Daoy (cell line): Measurements from ENCODE around the gene CMKLR1. TPM values are rescaled to one million over a fixed set of nuclear protein-coding genes. Genes with fewer than 3 reads are reported as not detected.

ENCODE experiments used
- DNase-seq: peaks from one replicate; pipeline ENCODE4 v3.0.0-alpha.2; 2015; ENCODE audit warnings: low read depth
- total RNA-seq: library from RNA; depleted of rRNA; stranded (reverse); fragments of >200 nt; shearing (Covaris generic); gene quantifications from 2 replicates; pipeline ENCODE4 v1.2.3, GENCODE V29; 2014; rRNA removed

The CMKLR1 gene, protein sequence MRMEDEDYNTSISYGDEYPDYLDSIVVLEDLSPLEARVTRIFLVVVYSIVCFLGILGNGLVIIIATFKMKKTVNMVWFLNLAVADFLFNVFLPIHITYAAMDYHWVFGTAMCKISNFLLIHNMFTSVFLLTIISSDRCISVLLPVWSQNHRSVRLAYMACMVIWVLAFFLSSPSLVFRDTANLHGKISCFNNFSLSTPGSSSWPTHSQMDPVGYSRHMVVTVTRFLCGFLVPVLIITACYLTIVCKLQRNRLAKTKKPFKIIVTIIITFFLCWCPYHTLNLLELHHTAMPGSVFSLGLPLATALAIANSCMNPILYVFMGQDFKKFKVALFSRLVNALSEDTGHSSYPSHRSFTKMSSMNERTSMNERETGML
- 0.51 and 0.89 TPM in 2 replicates for total RNA-seq

DNA sequence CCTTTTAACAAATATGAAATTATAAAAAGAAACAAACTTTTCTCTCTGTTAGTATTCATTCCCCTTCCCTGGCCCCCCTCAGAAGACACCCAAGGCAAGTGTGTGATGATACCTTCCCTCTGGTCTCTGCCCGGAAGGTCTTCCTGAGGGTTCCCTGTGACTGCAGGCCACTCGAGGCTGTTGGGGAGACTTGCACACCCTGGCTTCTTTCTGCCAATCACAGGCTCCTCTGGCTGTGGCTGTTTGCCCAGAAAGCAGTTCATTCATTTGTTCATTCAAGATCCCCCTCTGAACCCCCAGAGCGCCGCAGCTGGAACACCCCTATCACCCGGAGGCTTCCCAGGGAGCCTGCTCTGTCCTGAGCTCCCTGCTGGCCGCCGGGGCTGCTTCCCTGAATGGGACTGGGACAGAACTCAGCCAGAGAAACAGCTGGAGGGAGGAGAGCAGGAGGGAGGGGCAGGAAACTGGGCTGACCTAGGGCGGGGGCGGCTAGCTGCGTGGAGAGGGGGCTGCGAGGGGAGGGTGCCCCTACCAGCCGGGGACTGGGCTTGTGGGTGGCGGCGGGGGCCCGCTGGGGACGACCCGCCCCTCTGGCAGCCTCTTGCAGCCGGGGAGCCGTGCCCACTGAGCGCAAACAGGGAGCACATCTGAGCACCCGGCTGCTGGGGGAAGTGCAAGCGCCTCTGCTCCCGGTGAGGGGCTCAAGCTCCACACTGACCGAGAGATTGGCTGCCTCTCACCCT lies at the start of gene CMKLR1:
TSS of gene CMKLR1 (minus strand) at position 397 of the 743 bp plus-strand sequence. CDS start 45,720 bp downstream, outside the sequence.
- no peak for DNase-seq

DNA sequence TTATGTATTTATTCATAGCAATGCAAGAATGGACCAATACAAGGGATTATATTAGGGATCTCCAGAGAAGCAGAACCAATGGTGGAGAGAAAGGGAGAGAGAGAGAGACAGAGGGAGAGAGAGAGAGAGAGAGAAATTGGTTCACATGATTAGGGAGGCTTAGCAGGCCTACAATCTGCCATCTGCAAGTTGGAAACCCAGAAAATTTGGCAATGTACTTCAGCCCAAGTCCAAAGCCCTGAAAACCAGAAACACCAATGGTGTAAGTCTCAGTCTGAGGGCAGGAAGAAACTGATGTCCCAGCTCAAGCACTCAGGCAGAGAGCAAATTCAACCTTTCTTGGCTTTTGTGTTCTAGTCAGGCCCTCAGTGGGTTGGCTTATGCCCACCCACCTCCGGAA lies 48.7 kb upstream of the CMKLR1 start:
- DNase-seq = no peak

DNA sequence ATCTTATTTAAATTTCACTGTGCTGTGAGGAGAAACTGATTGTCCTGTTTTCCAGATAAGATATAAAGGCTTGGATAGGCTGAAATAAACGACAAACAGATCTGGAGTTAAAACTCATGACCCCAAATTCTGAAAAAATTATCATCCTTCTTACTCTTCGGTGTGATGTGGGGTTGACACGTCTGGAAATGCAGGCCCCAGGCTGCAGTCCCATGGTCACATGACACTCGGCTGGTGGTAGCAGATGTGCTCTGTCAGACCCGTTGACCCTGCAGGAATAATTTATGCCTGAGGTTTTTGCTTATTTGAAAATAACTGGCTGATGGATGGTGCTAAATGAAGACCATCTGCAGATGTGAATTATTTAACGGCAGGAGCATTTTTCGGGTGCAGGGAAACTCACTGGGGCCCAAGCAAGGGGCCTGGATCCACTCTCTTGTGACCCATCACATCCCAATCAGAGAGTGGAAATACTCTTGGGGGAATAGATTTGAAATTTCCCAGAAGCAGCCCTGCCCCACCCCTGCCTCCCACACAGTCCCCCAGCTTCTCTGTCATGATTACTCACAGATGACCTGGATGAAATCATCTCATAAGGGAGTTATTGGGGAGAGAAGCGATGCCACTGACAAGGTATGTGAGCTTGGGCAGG lies 47.7 kb upstream of the CMKLR1 start:
- peak; percentile 50 for DNase-seq

DNA sequence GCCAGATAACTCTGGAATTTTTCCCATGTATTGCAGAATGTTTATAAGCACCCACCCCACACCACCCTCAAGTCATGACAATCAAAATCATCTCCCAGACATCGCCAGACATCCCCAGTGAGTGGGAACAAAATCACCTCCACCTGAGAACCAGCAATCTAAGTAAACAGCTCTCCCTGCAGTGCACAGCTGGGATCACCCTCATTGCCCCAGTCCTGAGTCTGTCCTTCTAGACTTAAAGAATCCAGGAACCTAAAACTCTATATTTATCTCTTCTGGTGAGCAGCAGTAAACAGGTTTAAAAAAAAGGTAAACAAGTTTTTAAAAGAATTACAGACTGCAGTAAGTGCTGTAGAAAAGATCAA lies 43.3 kb upstream of the CMKLR1 start:
- DNase-seq = no peak

DNA sequence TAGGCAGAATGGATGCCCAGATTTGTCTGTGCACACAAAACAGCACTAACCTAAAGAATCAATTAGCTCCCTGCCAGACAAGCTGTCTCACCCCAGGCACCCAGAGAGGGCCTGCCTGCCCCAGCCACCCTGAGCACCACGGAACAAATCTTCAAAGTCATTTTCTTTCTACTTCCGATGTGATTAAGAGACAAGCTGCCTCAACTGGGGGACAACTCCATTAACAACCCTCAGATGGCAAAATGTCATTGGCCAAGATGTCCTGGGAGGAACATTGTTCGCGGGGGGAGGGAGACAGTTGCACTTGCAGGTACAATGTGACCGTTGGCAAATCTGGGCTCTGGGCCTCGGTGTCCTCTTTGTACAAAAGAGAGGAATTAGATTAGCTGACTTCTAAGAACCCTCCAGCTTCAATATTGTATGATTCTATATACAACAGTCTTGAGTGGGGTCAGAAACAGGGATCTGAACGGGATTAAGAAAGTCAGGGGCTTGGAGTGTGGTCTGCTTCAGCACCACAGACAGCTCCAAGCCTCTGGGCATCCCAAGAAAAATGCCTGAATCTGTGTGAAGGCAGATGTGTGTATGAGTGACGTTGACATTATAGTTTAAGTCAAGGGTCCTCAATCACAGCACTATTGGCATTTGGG lies 42.8 kb upstream of the CMKLR1 start:
- DNase-seq = peak; percentile 44

DNA sequence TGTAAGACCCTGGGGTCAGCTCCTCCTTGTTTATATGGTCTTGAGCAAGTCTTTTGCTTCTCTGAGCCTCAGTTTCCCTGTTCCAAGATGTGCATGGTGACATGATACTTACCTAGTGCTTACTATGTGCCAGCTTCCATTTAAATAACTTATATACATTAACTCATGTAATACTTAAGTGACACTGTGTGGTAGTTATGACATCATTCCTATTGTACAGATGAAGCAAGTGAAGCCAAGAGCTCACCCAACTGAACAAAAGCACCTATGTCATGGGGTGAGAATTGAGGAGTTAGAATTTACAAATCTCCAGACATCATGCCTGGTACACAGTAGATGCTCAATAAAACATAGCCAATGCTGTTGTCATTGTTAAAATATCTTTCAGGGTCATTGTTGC lies 41.3 kb upstream of the CMKLR1 start:
- DNase-seq = no peak

DNA sequence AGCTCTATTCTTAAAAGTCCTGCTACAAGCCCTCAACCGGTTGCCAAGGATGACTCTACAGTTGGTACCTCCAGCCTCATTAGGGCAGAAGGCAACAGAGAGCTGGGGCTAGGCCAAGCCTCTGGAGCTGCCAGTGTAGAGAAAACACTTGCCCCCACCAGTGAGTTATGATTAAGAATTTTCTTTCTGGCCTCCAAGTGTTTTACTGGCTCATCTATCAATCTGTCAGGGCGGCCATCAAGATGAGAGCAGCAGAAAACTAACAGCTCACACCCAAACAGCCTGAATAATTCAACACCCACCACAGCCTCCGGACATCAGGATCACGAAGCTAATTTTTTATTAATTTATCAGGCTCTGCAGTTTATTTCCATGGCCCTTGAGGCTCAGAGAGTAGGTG lies 40.7 kb upstream of the CMKLR1 start:
- DNase-seq = peak; percentile 62

DNA sequence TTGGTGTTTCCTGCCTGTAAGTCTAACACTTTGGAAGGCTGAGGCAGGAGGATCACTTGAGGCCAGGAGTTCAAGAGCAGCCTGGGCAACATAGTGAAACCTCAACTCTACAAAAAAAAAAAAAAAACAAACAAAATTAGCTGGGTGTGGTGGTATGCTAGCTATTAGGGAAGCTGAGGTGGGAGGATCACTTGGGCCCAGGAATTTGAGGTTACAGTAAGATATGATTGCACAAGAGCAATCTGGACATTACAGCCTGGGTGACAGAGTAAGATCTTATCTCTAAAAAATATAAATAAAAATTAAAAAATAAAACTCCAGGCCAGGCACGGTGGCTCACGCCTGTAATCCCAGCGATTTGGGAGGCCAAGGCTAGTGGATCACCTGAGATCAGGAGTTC lies 39.8 kb upstream of the CMKLR1 start:
- DNase-seq = no peak

DNA sequence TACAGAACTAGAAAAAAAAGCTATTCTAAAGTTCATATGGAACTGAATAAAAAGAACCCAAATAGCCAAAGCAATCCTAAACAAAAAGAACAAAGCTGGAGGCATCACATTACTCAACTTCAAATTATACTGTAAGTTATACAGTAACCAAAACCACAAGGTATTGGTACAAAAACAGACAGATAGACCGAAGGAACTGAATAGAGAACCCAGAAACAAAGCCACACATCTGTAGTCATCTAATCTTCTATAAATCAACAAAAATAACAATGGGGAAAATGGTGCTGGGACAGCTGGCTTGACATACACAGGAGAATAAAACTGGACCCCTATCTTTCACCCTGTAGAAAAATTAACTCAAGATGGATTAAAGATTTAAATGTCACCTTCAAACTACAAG lies 38.1 kb upstream of the CMKLR1 start:
- no peak for DNase-seq

DNA sequence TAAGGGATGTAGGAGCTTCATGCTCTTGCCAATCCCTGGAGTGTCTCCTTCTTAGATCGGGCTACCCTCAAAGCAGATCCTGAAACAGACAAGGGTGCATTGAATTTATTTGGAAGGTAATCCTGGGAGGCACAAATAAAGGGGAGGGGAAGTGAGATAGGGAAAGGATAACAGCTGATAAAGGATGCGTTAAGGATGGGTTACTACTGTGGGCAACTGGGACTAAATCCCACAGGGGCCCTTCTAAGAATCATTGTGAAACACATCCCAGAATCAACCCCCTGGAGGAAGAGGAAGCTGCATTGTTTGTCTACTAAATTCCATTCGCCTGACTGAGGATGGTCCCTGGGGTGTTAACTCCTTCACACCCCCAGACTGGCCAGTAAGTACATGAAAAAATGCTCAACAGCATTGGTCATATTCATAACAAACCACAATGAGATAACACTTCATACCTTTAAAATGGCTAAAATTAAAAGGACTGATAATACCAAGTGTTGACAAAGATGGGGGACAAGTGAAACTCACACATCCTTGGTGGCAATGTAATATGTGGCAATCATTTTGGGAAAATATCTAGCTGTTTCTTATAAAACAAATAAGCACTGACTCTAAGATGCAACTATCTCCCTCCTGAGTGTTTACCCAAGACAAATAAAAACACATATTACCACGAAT lies 37.0 kb upstream of the CMKLR1 start:
- DNase-seq = peak; percentile 79

DNA sequence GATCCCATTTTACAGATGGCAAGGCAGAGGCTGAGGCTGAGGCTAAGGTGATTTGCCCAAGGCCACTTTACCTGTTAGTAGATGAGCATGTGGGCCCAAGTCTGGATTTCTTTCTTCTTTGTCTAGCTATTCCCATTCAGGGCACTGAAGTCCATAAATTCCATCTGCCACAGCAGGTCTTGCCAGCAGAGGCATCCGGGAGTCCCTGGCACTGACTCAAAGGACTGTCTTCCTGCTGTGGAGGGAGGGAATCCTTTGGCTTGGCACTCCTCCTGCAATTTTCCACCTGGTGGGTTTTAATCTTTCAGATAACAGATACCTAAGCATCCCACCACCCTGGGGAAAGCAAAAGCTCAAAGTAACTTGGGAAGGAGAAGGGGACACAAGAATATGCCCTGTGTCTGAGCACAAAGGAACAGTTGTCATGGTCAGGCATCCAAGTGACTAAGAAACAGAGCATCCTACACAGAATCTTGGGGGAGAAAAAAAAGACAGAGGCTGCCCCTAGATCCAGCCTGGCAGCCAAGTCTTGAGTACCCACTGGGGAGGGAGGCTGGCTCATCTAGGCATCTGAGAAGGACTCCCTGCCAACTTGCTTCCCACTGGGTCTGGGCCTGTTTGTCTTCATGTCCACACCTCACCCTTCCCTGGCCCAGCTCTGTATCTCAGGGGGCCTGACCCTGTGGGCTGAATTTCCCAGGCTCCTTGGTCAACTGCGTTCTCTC lies 35.6 kb upstream of the CMKLR1 start:
- peak; percentile 36 for DNase-seq

DNA sequence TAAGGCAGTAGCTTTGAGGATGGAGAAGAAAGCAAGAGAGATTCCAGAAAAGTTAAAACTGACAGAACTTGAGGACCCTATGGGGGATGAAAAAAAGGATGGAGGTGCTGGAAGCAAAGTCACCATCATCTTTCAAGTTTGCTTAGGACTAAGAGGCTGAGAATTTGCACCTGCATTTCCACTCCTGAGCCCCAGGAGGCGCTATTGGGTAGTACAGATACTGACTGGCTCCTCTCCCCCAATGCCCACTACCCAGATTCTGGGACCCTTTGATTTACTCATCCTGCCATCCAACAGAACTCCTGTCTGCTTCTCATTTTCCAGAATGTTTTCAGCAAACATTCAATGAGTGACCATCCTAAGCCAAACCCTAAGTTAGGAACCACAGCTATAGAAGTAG lies 34.0 kb upstream of the CMKLR1 start:
- no peak for DNase-seq

DNA sequence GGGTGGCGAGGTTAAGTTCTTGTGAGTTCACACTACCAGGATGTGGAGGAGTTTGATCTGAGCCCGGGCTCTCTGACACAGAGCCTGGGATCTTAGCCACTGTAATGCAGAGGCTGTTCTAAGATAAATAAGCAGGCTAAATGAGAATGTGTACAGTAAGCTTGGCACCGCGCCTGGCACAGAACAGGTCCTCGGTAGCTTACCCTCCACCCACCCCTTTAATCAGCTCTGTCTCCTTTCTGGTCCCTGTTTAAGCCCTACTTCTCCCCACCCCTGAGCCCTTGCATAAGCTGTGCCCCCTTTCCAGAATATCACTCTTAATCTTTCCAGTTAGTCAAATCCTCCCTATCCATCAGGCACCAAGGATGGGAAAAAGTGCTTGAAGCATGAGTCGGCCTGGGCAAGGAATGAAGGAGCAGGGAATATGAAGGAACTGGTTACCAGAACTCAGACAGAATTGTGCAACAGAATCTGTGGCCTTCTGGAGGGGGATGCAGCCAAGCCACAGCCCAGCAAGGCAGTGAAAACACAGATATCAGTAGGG lies 32.8 kb upstream of the CMKLR1 start:
- DNase-seq = peak; percentile 92

DNA sequence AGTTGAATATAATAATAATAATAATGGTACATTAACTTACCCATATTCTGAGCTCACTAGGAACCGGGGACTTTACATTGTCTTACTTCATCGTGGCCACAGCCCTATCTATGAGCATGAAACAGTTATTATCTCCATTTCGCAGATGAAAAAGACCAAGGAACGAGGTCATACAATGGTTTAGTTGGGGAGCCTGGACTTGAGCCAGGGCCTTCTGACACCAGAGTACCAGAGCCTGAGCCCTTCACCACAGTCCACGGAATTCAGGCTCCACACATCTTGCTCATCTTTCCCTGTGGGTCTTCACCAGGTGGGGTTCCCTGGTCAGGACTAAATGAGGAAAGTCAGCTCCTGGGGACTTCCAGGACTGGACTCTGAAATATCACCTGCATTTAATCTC lies 31.3 kb upstream of the CMKLR1 start:
- no peak for DNase-seq

DNA sequence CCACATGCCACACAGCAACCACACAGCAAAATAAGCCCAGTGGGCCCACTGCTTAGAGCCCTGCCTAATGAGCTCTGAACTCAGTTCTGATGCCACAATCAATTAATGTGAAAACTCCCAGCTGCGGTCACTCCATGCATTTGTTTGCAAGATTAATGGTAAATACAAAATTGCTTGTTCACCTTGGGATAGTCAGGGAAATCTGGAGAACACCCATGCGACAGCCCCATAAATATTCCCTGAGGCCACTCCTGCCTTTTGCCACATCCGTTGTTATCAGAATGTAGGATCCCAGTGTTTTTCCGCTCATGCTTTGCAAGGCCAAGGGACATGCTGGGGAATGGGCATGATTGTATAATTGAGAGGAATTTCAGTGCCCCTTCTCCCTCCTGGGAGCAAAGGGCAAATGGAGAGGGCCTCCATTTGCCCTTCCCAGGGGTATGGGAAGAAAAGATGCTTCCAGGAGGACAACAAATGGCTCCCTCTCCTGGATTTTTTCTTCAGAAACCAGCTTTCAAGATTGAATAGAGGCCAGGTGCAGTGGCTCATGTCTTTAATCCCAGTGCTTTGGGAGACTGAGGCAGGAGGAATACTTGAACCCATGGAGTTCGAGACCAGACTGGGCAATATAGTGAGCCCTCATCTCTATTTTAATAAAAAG lies 30.8 kb upstream of the CMKLR1 start:
- DNase-seq = peak; percentile 30

DNA sequence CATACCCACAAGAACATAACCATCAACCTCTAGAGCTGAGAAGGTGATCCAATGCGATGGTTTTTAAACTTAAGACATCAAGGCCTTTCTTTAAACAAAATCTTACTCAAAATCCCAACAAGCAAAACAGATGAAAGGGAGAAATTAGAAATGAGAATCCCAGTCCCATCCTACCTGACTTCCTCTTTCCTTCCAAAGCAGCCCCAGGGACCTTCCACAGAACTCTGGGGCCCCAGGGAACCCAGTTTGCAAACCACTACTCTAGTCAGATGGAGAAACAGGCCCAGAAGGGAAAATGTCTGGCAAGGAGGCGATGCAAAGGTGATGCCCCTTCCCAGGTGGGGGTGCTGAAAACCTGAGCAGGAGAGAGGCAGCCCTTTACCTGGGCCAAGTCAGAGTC lies 29.0 kb upstream of the CMKLR1 start:
- no peak for DNase-seq

DNA sequence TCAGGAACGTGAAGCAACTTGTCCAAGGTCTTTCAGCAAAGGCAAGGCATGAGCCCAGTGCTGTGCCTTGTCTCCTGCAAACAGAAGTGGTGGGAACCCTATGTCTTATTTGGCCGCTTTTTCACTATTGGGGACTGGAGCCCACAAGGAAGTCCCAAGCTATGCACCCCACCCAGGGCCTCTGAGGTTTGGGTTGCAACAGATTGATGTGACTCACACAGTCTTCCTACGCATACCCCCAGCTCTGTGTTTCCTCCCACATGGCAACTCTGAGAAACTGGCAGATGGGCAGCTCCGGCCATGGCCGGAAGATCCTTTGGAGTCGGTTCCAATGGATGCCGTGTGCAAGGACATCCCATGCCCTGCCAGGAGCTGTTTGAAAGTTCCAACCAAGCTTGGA lies 28.3 kb upstream of the CMKLR1 start:
- peak; percentile 86 for DNase-seq

DNA sequence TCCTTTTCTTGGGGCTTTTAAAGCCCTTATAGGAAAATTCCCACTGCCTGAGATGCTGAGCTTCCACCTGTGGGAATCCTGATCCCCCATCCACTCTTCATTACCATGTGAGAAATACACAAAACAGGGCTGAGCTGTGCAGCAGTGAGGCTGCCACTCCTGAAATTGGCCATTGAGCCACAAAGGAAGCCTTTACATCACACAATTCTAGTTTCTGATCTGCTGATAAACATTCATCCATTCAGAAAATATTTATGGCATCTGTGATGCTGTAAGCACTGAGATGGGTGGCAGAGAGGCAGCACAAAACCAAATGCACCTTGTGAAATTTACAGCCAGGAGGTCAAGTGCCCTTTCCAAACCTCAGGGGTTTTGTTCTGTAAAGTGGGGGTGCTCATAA lies 26.2 kb upstream of the CMKLR1 start:
- no peak for DNase-seq

DNA sequence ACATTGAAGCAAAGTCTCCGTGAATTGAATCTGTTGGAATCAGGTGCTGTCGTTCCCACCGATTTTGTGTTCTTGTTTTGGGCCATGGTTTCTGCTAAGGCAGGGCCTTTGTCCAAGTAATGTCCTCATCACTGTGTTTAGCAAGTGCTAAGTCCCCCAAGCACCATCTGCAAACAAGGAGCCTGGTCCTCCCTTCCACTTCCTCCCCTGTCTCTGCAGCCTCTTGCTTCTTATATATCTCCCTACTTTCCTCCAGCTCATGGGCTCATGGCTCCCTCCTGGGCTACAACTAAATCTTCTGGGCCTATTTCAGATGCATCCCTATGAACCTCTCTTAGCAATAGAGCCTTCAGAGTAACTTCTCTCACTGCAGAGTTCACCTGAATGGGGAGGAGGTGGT lies 25.8 kb upstream of the CMKLR1 start:
- no peak for DNase-seq

DNA sequence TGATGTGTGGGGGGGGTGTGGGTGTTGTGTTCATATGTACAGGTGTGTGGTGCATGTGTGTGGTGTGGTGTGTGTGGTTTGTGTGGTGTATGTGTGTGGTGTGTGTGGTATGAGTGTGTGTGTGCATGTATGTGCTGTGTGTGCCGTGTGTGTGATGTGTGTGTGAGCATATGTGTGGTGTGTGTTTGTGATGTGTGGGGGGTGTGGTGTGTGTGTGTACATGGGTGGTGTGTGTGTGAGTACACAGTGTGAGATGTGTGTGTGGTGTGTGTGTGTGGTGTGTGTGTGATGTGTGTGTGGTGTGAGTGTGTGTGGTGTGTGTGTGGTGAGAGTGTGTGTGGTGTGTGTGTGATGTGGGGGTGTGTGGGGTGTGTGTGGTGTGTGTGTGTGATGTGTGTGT lies 24.5 kb upstream of the CMKLR1 start:
- DNase-seq = no peak
